HepG2 (cell line): ENCODE results near the gene MRRF. TPM values are rescaled to one million over a fixed set of nuclear protein-coding genes. Genes with fewer than 3 reads are reported as not detected.

Source experiments
- BORCS8-MEF2B ChIP-seq: sonication (generic); formaldehyde crosslinking; IDR thresholded peaks from 2 replicates; pipeline ENCODE4 v1.8.0; 2022; ENCODE audit warnings: mild to moderate bottlenecking, missing genetic modification reagents
- HNRNPLL ChIP-seq: fragments of 200-400 bp; formaldehyde crosslinking; IDR thresholded peaks from 2 replicates; pipeline ENCODE4 v1.6.1; 2017; ENCODE audit warnings: mild to moderate bottlenecking, low read depth, low read length; ENCODE audit not compliant: poor library complexity, severe bottlenecking
- NFE2L2 ChIP-seq: fragments of 150-350 bp; IDR thresholded peaks from 2 replicates; pipeline ENCODE4 v1.6.1; 2014; ENCODE audit warnings: low read length
- PHF5A ChIP-seq: IDR thresholded peaks from one replicate; pipeline ENCODE4 v1.6.1; 2018; ENCODE audit warnings: low read depth, missing genetic modification reagents; ENCODE audit not compliant: unreplicated experiment
- SMAD9 ChIP-seq: sonication (generic); formaldehyde crosslinking; IDR thresholded peaks from 2 replicates; pipeline ENCODE4 v1.5.1; 2020; ENCODE audit warnings: mild to moderate bottlenecking, missing genetic modification reagents
- ZNF564 ChIP-seq: sonication (generic); formaldehyde crosslinking; IDR thresholded peaks from 2 replicates; pipeline ENCODE4 v1.8.1; 2023; ENCODE audit warnings: mild to moderate bottlenecking, missing genetic modification reagents
- polyA plus RNA-seq, 8 experiments: library from polyadenylated mRNA; depleted of rRNA in 3 of 8; stranded (reverse) in 7 of 8; unstranded in 1 of 8; fragments of >200 nt; fragmentation: Illumina TruSeq in 4 of 8; extraction: Trizol in 4 of 8; gene quantifications; 2 replicates each; pipeline versions ENCODE4 v1.2.1 to v1.2.3, GENCODE V29; 2011 to 2016; ENCODE audit warnings: low read depth in 4 of 8, missing spikeins in 1 of 8, mixed read lengths in 1 of 8; ENCODE audit not compliant: insufficient read depth in 1 of 8
- total RNA-seq, 5 experiments: library from RNA; depleted of rRNA; stranded (reverse); fragments of >200 nt; fragmentation: Illumina TruSeq; extraction: Trizol; gene quantifications; 2 replicates each; pipeline ENCODE4 v1.2.3, GENCODE V29; 2016; ENCODE audit warnings: low read depth in 1 of 5
- TF ChIP-seq, protein P1 (sequence below): sonication (generic); formaldehyde crosslinking; IDR thresholded peaks from 2 replicates; pipeline ENCODE4 v1.4.0; 2020; ENCODE audit warnings: missing genetic modification reagents

The MRRF gene
- total and polyA plus RNA-seq, 2 of the 13 experiments (the other 11 are each of a cell fraction or from before 2014, with no cell fraction given): 37.3 to 44.3 TPM

DNA sequence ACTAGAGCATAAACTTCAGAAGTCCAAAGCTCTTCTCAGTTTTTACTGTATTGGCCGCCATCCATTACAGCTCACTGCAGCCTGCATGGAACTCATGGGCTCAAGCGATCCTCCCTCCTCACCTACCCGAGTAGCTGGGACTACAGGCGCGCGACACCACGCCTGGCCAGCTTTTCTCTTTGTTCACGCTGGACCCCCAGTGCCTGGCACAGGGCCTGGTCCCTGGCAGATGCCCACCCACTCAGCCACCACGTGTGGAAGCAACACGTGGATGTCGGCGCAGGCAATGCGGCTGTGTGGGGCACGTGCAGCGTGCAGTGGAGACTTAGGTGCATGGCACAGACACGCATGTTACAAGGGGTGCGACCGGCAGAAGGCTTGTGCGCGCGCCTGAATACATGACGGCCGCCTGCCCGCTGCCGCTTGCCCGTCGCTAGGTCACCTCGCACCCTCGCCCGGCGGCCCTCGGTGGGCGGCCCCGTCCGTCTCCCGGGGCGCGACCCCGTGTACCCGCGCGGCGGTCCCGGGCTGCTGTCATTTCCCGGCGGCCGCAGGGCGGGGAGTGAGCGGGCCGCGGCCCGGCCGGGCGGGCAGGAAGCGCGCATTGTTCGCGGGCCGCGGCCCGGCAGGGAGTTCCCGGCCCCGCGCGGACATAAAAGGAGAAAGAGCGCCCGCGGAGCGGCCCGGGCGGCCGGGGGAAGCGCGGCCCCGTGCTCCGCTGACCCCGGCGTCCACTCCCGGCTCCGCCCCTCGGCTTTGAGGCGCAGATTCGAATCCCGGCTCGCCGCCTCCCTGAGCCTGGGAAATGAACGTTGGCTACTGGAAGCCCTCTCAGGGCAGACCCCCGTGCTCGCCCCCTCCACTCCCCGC lies 82.0 kb downstream of the MRRF start (continued):
- TF ChIP-seq, protein P1, sequence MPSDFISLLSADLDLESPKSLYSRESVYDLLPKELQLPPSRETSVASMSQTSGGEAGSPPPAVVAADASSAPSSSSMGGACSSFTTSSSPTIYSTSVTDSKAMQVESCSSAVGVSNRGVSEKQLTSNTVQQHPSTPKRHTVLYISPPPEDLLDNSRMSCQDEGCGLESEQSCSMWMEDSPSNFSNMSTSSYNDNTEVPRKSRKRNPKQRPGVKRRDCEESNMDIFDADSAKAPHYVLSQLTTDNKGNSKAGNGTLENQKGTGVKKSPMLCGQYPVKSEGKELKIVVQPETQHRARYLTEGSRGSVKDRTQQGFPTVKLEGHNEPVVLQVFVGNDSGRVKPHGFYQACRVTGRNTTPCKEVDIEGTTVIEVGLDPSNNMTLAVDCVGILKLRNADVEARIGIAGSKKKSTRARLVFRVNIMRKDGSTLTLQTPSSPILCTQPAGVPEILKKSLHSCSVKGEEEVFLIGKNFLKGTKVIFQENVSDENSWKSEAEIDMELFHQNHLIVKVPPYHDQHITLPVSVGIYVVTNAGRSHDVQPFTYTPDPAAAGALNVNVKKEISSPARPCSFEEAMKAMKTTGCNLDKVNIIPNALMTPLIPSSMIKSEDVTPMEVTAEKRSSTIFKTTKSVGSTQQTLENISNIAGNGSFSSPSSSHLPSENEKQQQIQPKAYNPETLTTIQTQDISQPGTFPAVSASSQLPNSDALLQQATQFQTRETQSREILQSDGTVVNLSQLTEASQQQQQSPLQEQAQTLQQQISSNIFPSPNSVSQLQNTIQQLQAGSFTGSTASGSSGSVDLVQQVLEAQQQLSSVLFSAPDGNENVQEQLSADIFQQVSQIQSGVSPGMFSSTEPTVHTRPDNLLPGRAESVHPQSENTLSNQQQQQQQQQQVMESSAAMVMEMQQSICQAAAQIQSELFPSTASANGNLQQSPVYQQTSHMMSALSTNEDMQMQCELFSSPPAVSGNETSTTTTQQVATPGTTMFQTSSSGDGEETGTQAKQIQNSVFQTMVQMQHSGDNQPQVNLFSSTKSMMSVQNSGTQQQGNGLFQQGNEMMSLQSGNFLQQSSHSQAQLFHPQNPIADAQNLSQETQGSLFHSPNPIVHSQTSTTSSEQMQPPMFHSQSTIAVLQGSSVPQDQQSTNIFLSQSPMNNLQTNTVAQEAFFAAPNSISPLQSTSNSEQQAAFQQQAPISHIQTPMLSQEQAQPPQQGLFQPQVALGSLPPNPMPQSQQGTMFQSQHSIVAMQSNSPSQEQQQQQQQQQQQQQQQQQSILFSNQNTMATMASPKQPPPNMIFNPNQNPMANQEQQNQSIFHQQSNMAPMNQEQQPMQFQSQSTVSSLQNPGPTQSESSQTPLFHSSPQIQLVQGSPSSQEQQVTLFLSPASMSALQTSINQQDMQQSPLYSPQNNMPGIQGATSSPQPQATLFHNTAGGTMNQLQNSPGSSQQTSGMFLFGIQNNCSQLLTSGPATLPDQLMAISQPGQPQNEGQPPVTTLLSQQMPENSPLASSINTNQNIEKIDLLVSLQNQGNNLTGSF (CRISPR knock-in tag): peak; percentile 83
- TF ChIP-seq BORCS8-MEF2B (CRISPR knock-in tag) (no peak; the same call in none of the 2 replicates), HNRNPLL (peak; percentile 46), PHF5A (CRISPR knock-in tag) (no peak), SMAD9 (CRISPR knock-in tag) (no peak), NFE2L2 (no peak), ZNF564 (CRISPR knock-in tag) (peak; percentile 63; the same call in 1 of the 2 replicates)
